Stimulated activated CD8-positive, alpha-beta memory T cell treated with anti-CD3 and anti-CD28 coated beads, Interleukin-4, amount 100 ng/mL, for 24 hours (primary cell): Measurements from ENCODE around the gene ERVW-1.

Experiments
- DNase-seq: peaks from one replicate; pipeline ENCODE4 v3.0.0-alpha.2; 2020; ENCODE audit warnings: low read depth

The ERVW-1 gene

GRCh38 chr7:92425311-92425947 is 52.3 kb downstream of the ERVW-1 start:
- DNase-seq: no peak

- no peak for DNase-seq
Observed at GRCh38 chr7:92423710-92424131, 54.0 kb downstream of the ERVW-1 start.

- no peak for DNase-seq
Observed at GRCh38 chr7:92422926-92423325, 54.8 kb downstream of the ERVW-1 start.

GRCh38 chr7:92421676-92422435 is 55.9 kb downstream of the ERVW-1 start:
- no peak for DNase-seq
